Caco-2 (cell line): Measurements from ENCODE around the gene PHAX. TPM values are rescaled to one million over a fixed set of nuclear protein-coding genes. Genes with fewer than 3 reads are reported as not detected.
A peak's percentile ranks its signal among the peaks of the same experiment; 100 is the strongest.

Source experiments
- BruUV-seq: library from RNA; stranded (reverse); fragments of 400-500 nt; replicated peaks from 2 replicates; lab custom pipeline; 2021; lab: Mats Ljungman, UMichigan
- CTCF ChIA-PET: fragments of 300-600 bp; sonication (Branson Sonifier 250); formaldehyde crosslinking; loops from one replicate; lab custom pipeline; 2022; ENCODE audit warnings: antibody characterized with exemption; lab: Charles Lee
- POLR2A ChIA-PET: fragments of 300-600 bp; sonication (Branson Sonifier 250); formaldehyde crosslinking; loops from one replicate; lab custom pipeline; 2022; ENCODE audit warnings: antibody characterized with exemption; lab: Charles Lee
- DNase-seq, 2 experiments: peaks; one replicate each; pipeline versions ENCODE4 v3.0.0 to v3.0.0-alpha.2; 2020 to 2022
- H3K27me3 ChIP-seq: replicated peaks from 2 replicates; pipeline ENCODE4 v1.6.0; 2011; ENCODE audit warnings: low read length; ENCODE audit not compliant: control insufficient read depth, insufficient read depth
- H3K36me3 ChIP-seq: 2 replicates; pipeline ENCODE4 v1.5.1; 2011; ENCODE audit warnings: low read length; ENCODE audit not compliant: control insufficient read depth, insufficient read depth
- H3K4me1 ChIP-seq: fragments of 250-450 bp; sonication (Bioruptor Pico); 2 replicates; pipeline ENCODE4 v1.5.1; 2020; ENCODE audit warnings: mild to moderate bottlenecking
- H3K4me3 ChIP-seq: 2 replicates; pipeline ENCODE4 v1.5.1; 2011; ENCODE audit warnings: low read depth, mild to moderate bottlenecking, control low read depth, low read length
- H3K9me3 ChIP-seq: fragments of 250-450 bp; sonication (Bioruptor Pico); 2 replicates; pipeline ENCODE4 v1.5.1; 2020; ENCODE audit warnings: mild to moderate bottlenecking, moderate library complexity
- H3K27ac Mint-ChIP-seq: one replicate; pipeline ENCODE4 v1.8.0; 2022; ENCODE audit warnings: mixed read lengths; ENCODE audit not compliant: unreplicated experiment
- H3K27me3 Mint-ChIP-seq: one replicate; pipeline ENCODE4 v1.8.0; 2022; ENCODE audit warnings: mixed read lengths; ENCODE audit not compliant: insufficient read depth, unreplicated experiment
- H3K36me3 Mint-ChIP-seq: one replicate; pipeline ENCODE4 v1.8.0; 2022; ENCODE audit warnings: mild to moderate bottlenecking, mixed read lengths; ENCODE audit not compliant: insufficient read depth, unreplicated experiment
- H3K4me1 Mint-ChIP-seq: one replicate; pipeline ENCODE4 v1.8.0; 2022; ENCODE audit warnings: low read depth, mixed read lengths; ENCODE audit not compliant: unreplicated experiment
- H3K4me3 Mint-ChIP-seq: one replicate; pipeline ENCODE4 v1.8.0; 2022; ENCODE audit warnings: mild to moderate bottlenecking, moderate library complexity, mixed read lengths; ENCODE audit not compliant: unreplicated experiment
- H3K9me3 Mint-ChIP-seq: one replicate; pipeline ENCODE4 v1.8.0; 2022; ENCODE audit warnings: mixed read lengths; ENCODE audit not compliant: unreplicated experiment
- CTCF ChIP-seq, 2 experiments: fragments of 200-600 bp in 1 of 2; IDR thresholded peaks; 1 replicate in 1 of 2; 2 replicates in 1 of 2; pipeline versions ENCODE4 v1.5.1 to v1.8.0; 2011 to 2022; ENCODE audit warnings: antibody characterized with exemption in 1 of 2, control low read depth in 1 of 2, inconsistent platforms in 1 of 2, low read depth in 1 of 2, low read length in 1 of 2, mild to moderate bottlenecking in 1 of 2, moderate library complexity in 1 of 2; ENCODE audit not compliant: insufficient read depth in 1 of 2, severe bottlenecking in 1 of 2, unreplicated experiment in 1 of 2
- intact Hi-C: fragments of 100-400 bp; cut with micrococcal nuclease; formaldehyde crosslinking; loops from one replicate; pipeline ENCODE4 v1.10.0; 2022; ENCODE audit not compliant: unreplicated experiment
- total RNA-seq: library from RNA; stranded (reverse); gene quantifications from 2 replicates; pipeline ENCODE4 v1.2.3, GENCODE V29; 2022

Gene PHAX
- total RNA-seq, 1 experiment from 2014 or later: 38.7 TPM

DNA sequence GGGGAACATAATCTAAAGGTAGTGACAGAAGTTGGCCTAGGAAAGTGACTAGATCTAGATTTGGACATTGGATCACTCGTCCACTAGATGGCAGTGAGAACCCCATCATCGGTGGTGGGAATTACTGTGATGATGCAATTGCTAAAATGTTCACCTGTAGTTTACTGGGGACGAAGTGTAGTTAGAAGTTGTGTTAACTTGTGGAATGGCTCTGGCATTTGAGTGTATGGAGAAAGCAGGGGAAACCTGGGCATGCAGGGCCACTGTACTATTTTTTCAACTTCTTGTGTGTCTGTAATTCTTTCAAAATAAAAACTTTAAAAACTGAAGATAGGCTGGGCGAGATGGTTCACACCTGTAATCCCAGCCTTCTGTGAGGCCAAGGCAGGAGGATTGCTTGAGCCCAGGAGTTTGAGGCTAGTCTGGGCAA lies 75.5 kb downstream of the PHAX start:
- intact Hi-C loops: loop anchor here (1.0 to 5.0 kb wide), 3 partner anchors 104 to 636 kb away; no protein-coding TSS in a partner anchor
- Mint-ChIP-seq H3K27ac (peak overlapping the region; percentile 40), H3K27me3 (no peaks in the 10 kb centered on the region), H3K4me3 (peak overlapping the region; percentile 18), H3K9me3 (peaks cover 13% of the 10 kb centered on the region), H3K36me3 (no peaks in the 10 kb centered on the region), H3K4me1 (peaks cover 7% of the 10 kb centered on the region)
- CTCF ChIA-PET: interaction anchor here (0.9 to 2.5 kb wide), 2 partner anchors 102 kb away, joined by 3 to 8 read pairs; no protein-coding TSS in a partner anchor
- H3K27me3 ChIP-seq: no peaks in the 10 kb centered on the region
- DNase-seq: peak; percentile 60 to 71
- H3K36me3 ChIP-seq: no peaks in the 10 kb centered on the region
- H3K9me3 ChIP-seq: no peaks in the 10 kb centered on the region
- POLR2A ChIA-PET: no interaction called here
- no peaks in the 10 kb centered on the region for H3K4me1 ChIP-seq
- TF ChIP-seq CTCF (IDR thresholded peaks at IDR 0.05; ENCODE audit: insufficient read depth in 1 of 2, low read depth in 1 of 2, low read length in 1 of 2, severe bottlenecking in 1 of 2, unreplicated experiment in 1 of 2): peak; percentile 78 to 85
- no TSS peak for BruUV-seq
- H3K4me3 ChIP-seq: no peak overlapping the region

Other genes with a start within 250 kb of the PHAX start
- gene GRAMD2B, start 177.5 kb upstream of the PHAX start, total RNA-seq: 3.0 TPM in 2 replicates
- 192 and 204 TPM in 2 replicates for gene ALDH7A1, start 5.7 kb upstream of the PHAX start, total RNA-seq
- gene LMNB1, start 176.2 kb downstream of the PHAX start, total RNA-seq: 143 and 152 TPM in 2 replicates